BLaER1 (cell line): ENCODE measurements around the gene CERKL.
"Not testable (repeated sequence)": the region's sequence is repeated elsewhere in the genome, so short reads cannot be mapped to it uniquely, and the experiment has no call there.

Experiments
- H3K27ac ChIP-seq: shearing (Covaris generic); formaldehyde crosslinking; 2 replicates; pipeline ENCODE4 v1.8.1; 2022
- H3K27me3 ChIP-seq: shearing (Covaris generic); formaldehyde crosslinking; 2 replicates; pipeline ENCODE4 v1.8.1; 2022
- H3K36me3 ChIP-seq: shearing (Covaris generic); formaldehyde crosslinking; 2 replicates; pipeline ENCODE4 v1.8.1; 2022
- H3K4me1 ChIP-seq: shearing (Covaris generic); formaldehyde crosslinking; 2 replicates; pipeline ENCODE4 v1.8.1; 2022
- H3K4me2 ChIP-seq: shearing (Covaris generic); formaldehyde crosslinking; 2 replicates; pipeline ENCODE4 v1.8.1; 2022
- H3K4me3 ChIP-seq: shearing (Covaris generic); formaldehyde crosslinking; 2 replicates; pipeline ENCODE4 v1.8.1; 2022
- H3K9ac ChIP-seq: shearing (Covaris generic); formaldehyde crosslinking; 2 replicates; pipeline ENCODE4 v1.8.1; 2022
- H3K9me3 ChIP-seq: shearing (Covaris generic); formaldehyde crosslinking; 2 replicates; pipeline ENCODE4 v1.8.1; 2022
- H4K20me1 ChIP-seq: shearing (Covaris generic); formaldehyde crosslinking; 2 replicates; pipeline ENCODE4 v1.8.1; 2022
- Cebpa-rat ChIP-seq: shearing (Covaris generic); IDR thresholded peaks from 2 replicates; pipeline ENCODE4 v1.8.1; 2022

The CERKL gene

GRCh38 chr2:181656450-181657291, at the start of gene CERKL:
Gene CERKL (minus strand): TSS chr2:181657105. CDS start chr2:181657006, 99 bp downstream.
- Histone ChIP-seq H3K4me3 (peak within 1 kb of the TSS; percentile 54), H3K9me3 (peaks cover 11% of the 10 kb centered on the region), H3K4me2 (peak within 1 kb of the TSS; percentile 53), H3K27me3 (peaks cover 33% of the 10 kb centered on the region), H4K20me1 (no peaks in the 10 kb centered on the region), H3K36me3 (no peaks in the 10 kb centered on the region), H3K4me1 (0 out of 2 replicates have a peak, but pooled peaks cover 3% of the 10 kb centered on the region), H3K9ac (no peak within 1 kb of the TSS), H3K27ac (no peak within 1 kb of the TSS)
- TF ChIP-seq Cebpa-rat: no peak

GRCh38 chr2:181702519-181702918, 45.6 kb upstream of the CERKL start:
- peaks cover 19% of the 10 kb centered on the region for H3K9me3 ChIP-seq
- H3K9ac ChIP-seq, H3K27ac ChIP-seq, H3K27me3 ChIP-seq, H3K36me3 ChIP-seq, H4K20me1 ChIP-seq, H3K4me3 ChIP-seq, H3K4me2 ChIP-seq, H3K4me1 ChIP-seq: not testable (repeated sequence)

- Histone ChIP-seq H3K4me3 (no peak overlapping the region), H3K4me2 (peak overlapping the region; percentile 37), H3K9me3 (peaks cover 11% of the 10 kb centered on the region), H3K4me1 (peaks cover 15% of the 10 kb centered on the region), H3K36me3 (no peaks in the 10 kb centered on the region), H3K9ac (no peak overlapping the region), H3K27ac (no peak overlapping the region), H4K20me1 (no peaks in the 10 kb centered on the region), H3K27me3 (no peaks in the 10 kb centered on the region)
- TF ChIP-seq Cebpa-rat: no peak
Observed at GRCh38 chr2:181698223-181698622, 41.3 kb upstream of the CERKL start.

- no peaks in the 10 kb centered on the region for H3K27me3 ChIP-seq
- H3K9ac ChIP-seq: no peak overlapping the region
- no peaks in the 10 kb centered on the region for H4K20me1 ChIP-seq
Observed at GRCh38 chr2:181697571-181697970, 40.7 kb upstream of the CERKL start.

GRCh38 chr2:181697126-181697525, 40.2 kb upstream of the CERKL start:
- Histone ChIP-seq H3K4me2 (peak overlapping the region; percentile 37; the same call in 1 of the 2 replicates), H4K20me1 (no peaks in the 10 kb centered on the region), H3K4me1 (peaks cover 15% of the 10 kb centered on the region), H3K27ac (no peak overlapping the region), H3K36me3 (no peaks in the 10 kb centered on the region), H3K27me3 (no peaks in the 10 kb centered on the region), H3K4me3 (no peak overlapping the region), H3K9me3 (peaks cover under 1% of the 10 kb centered on the region; the same call in 1 of the 2 replicates), H3K9ac (no peak overlapping the region)
- no peak for TF ChIP-seq Cebpa-rat

More at GRCh38 chr2:181697571-181697970, 40.7 kb upstream of the CERKL start:
- Histone ChIP-seq H3K27ac (no peak overlapping the region), H3K4me2 (peak overlapping the region; percentile 37), H3K36me3 (no peaks in the 10 kb centered on the region), H3K4me1 (peaks cover 15% of the 10 kb centered on the region), H3K4me3 (no peak overlapping the region), H3K9me3 (peaks cover 5% of the 10 kb centered on the region)
- no peak for TF ChIP-seq Cebpa-rat

- no peak overlapping the region for H3K9ac ChIP-seq
- H3K36me3 ChIP-seq: no peaks in the 10 kb centered on the region
- H3K27me3 ChIP-seq: no peaks in the 10 kb centered on the region
- no peak overlapping the region for H3K27ac ChIP-seq
- H3K4me2 ChIP-seq: no peak overlapping the region
- H3K4me1 ChIP-seq: peaks cover 15% of the 10 kb centered on the region
- no peak overlapping the region for H3K4me3 ChIP-seq
- no peaks in the 10 kb centered on the region for H3K9me3 ChIP-seq
- no peaks in the 10 kb centered on the region for H4K20me1 ChIP-seq
- no peak for TF ChIP-seq Cebpa-rat
Observed at GRCh38 chr2:181694271-181694670, 37.4 kb upstream of the CERKL start.

- no peak for TF ChIP-seq Cebpa-rat
- Histone ChIP-seq H3K36me3 (no peaks in the 10 kb centered on the region), H3K9me3 (no peaks in the 10 kb centered on the region), H3K27me3 (no peaks in the 10 kb centered on the region), H3K4me2 (no peak overlapping the region), H3K4me3 (no peak overlapping the region), H3K9ac (no peak overlapping the region), H3K27ac (no peak overlapping the region), H4K20me1 (no peaks in the 10 kb centered on the region), H3K4me1 (peaks cover 5% of the 10 kb centered on the region; the same call in 1 of the 2 replicates)
Observed at GRCh38 chr2:181690860-181691259, 34.0 kb upstream of the CERKL start.

- peaks cover 33% of the 10 kb centered on the region for H3K27me3 ChIP-seq
- no peaks in the 10 kb centered on the region for H3K36me3 ChIP-seq
- TF ChIP-seq Cebpa-rat: no peak
- H3K4me2 ChIP-seq: no peak overlapping the region
- no peak overlapping the region for H3K27ac ChIP-seq
- peaks cover 5% of the 10 kb centered on the region; the same call in 1 of the 2 replicates for H3K4me1 ChIP-seq
- H4K20me1 ChIP-seq: no peaks in the 10 kb centered on the region
- H3K9ac ChIP-seq: no peak overlapping the region
- no peak overlapping the region for H3K4me3 ChIP-seq
- H3K9me3 ChIP-seq: peaks cover 30% of the 10 kb centered on the region
Observed at GRCh38 chr2:181686576-181687185, 29.8 kb upstream of the CERKL start.

- H3K4me1 ChIP-seq: peaks cover 5% of the 10 kb centered on the region; the same call in 1 of the 2 replicates
- no peaks in the 10 kb centered on the region for H4K20me1 ChIP-seq
- peaks cover 45% of the 10 kb centered on the region for H3K9me3 ChIP-seq
- no peak for TF ChIP-seq Cebpa-rat
- no peak overlapping the region for H3K4me3 ChIP-seq
- no peak overlapping the region for H3K4me2 ChIP-seq
- no peak overlapping the region for H3K9ac ChIP-seq
- no peaks in the 10 kb centered on the region for H3K36me3 ChIP-seq
- H3K27me3 ChIP-seq: peaks cover 41% of the 10 kb centered on the region
- H3K27ac ChIP-seq: no peak overlapping the region
Observed at GRCh38 chr2:181685150-181685688, 28.3 kb upstream of the CERKL start.
